ENCODE data around the gene CRYBA2. TPM values are rescaled to one million over a fixed set of nuclear protein-coding genes. Genes with fewer than 3 reads are reported as not detected.

The CRYBA2 gene
- total RNA-seq, 1 experiment from 2014 or later: not detected

- intact Hi-C loops (cut with micrococcal nuclease): loop anchor here (1.0 to 5.0 kb wide), 4 partner anchors 33 to 159 kb away; no protein-coding TSS in a partner anchor
- no peaks in the 10 kb centered on the region for H3K9me3 Mint-ChIP-seq (ENCODE audit: unreplicated experiment)
- H3K4me1 Mint-ChIP-seq (ENCODE audit: insufficient read depth, unreplicated experiment): peaks cover 15% of the 10 kb centered on the region
- BruUV-seq (replicated peaks): no TSS peak
- CTCF ChIA-PET: interaction anchor here (0.6 to 4.8 kb wide), 28 partner anchors 9 to 449 kb away, joined by 3 to 37 read pairs (median 6); partner anchors contain the start of gene NHEJ1
- POLR2A ChIA-PET: interaction anchor here (0.5 to 1.5 kb wide), 2 partner anchors 123 to 295 kb away, joined by 3 to 6 read pairs; no protein-coding TSS in a partner anchor
- H3K36me3 Mint-ChIP-seq (ENCODE audit: insufficient read depth, unreplicated experiment): no peaks in the 10 kb centered on the region
- no peak overlapping the region for H3K27ac Mint-ChIP-seq (ENCODE audit: low read depth, unreplicated experiment)
- peak; percentile 82 for DNase-seq (ENCODE audit: unreplicated experiment)
- TF ChIP-seq CTCF (IDR thresholded peaks at IDR 0.05; ENCODE audit: unreplicated experiment): peak; percentile 84
- H3K27me3 Mint-ChIP-seq (ENCODE audit: insufficient read depth, unreplicated experiment): peaks cover 22% of the 10 kb centered on the region
- H3K4me3 Mint-ChIP-seq (ENCODE audit: unreplicated experiment): peak overlapping the region; percentile 73
Measured at GRCh38 chr2:218995972-218996711, 2.9 kb upstream of the CRYBA2 start.

GRCh38 chr2:218995561-218995960 lies 2.3 kb upstream of the CRYBA2 start:
- peaks cover 15% of the 10 kb centered on the region for H3K4me1 Mint-ChIP-seq (ENCODE audit: insufficient read depth, unreplicated experiment)
- CTCF ChIA-PET: interaction anchor here (0.5 to 4.8 kb wide), 38 partner anchors 8 to 356 kb away, joined by 3 to 37 read pairs (median 5); partner anchors contain the start of genes CFAP65 and NHEJ1
- no peak for DNase-seq (ENCODE audit: unreplicated experiment)
- BruUV-seq (replicated peaks): no TSS peak
- peaks cover 28% of the 10 kb centered on the region for H3K27me3 Mint-ChIP-seq (ENCODE audit: insufficient read depth, unreplicated experiment)
- H3K9me3 Mint-ChIP-seq (ENCODE audit: unreplicated experiment): no peaks in the 10 kb centered on the region
- POLR2A ChIA-PET: interaction anchor here (1.5 kb wide), 1 partner anchor 124 kb away, joined by 6 read pairs; no protein-coding TSS in a partner anchor
- H3K27ac Mint-ChIP-seq (ENCODE audit: low read depth, unreplicated experiment): no peak overlapping the region
- H3K4me3 Mint-ChIP-seq (ENCODE audit: unreplicated experiment): peak overlapping the region; percentile 73
- no peak for TF ChIP-seq CTCF (IDR thresholded peaks at IDR 0.05; ENCODE audit: unreplicated experiment)
- intact Hi-C loops (cut with micrococcal nuclease): loop anchor here (5.0 kb wide), 1 partner anchor 143 kb away; no protein-coding TSS in a partner anchor
- H3K36me3 Mint-ChIP-seq (ENCODE audit: insufficient read depth, unreplicated experiment): no peaks in the 10 kb centered on the region

GRCh38 chr2:218992703-218993344 lies 398 bp downstream of the CRYBA2 start:
- Mint-ChIP-seq H3K27ac (ENCODE audit: low read depth, unreplicated experiment) (no peak overlapping the region), H3K27me3 (ENCODE audit: insufficient read depth, unreplicated experiment) (peaks cover 44% of the 10 kb centered on the region), H3K4me3 (ENCODE audit: unreplicated experiment) (no peak overlapping the region), H3K4me1 (ENCODE audit: insufficient read depth, unreplicated experiment) (no peaks in the 10 kb centered on the region), H3K9me3 (ENCODE audit: unreplicated experiment) (no peaks in the 10 kb centered on the region), H3K36me3 (ENCODE audit: insufficient read depth, unreplicated experiment) (no peaks in the 10 kb centered on the region)
- no peak for DNase-seq (ENCODE audit: unreplicated experiment)
- POLR2A ChIA-PET: no interaction called here
- intact Hi-C loops (cut with micrococcal nuclease): no loop called here
- no TSS peak for BruUV-seq (replicated peaks)
- CTCF ChIA-PET: interaction anchor here (0.6 to 0.9 kb wide), 4 partner anchors 25 to 150 kb away, joined by 3 to 4 read pairs (median 3); no protein-coding TSS in a partner anchor
- TF ChIP-seq CTCF (IDR thresholded peaks at IDR 0.05; ENCODE audit: unreplicated experiment): no peak

- ChIA-PET POLR2A (no interaction called here), CTCF (interaction anchor here (0.6 to 0.9 kb wide), 4 partner anchors 26 to 151 kb away, joined by 3 to 4 read pairs (median 3); no protein-coding TSS in a partner anchor)
- TF ChIP-seq CTCF (IDR thresholded peaks at IDR 0.05; ENCODE audit: unreplicated experiment): no peak
- Mint-ChIP-seq H3K27me3 (ENCODE audit: insufficient read depth, unreplicated experiment) (peaks cover 50% of the 10 kb centered on the region), H3K36me3 (ENCODE audit: insufficient read depth, unreplicated experiment) (no peaks in the 10 kb centered on the region), H3K4me1 (ENCODE audit: insufficient read depth, unreplicated experiment) (no peaks in the 10 kb centered on the region), H3K9me3 (ENCODE audit: unreplicated experiment) (no peaks in the 10 kb centered on the region), H3K4me3 (ENCODE audit: unreplicated experiment) (no peak overlapping the region), H3K27ac (ENCODE audit: low read depth, unreplicated experiment) (no peak overlapping the region)
- BruUV-seq (replicated peaks): no TSS peak
- intact Hi-C loops (cut with micrococcal nuclease): no loop called here
- DNase-seq (ENCODE audit: unreplicated experiment): no peak
Measured at GRCh38 chr2:218992196-218992595, 1.0 kb downstream of the CRYBA2 start.
